ENCODE data around the gene GDF15.
A peak's percentile ranks its signal among the peaks of the same experiment; 100 is the strongest.
"Not testable (repeated sequence)": the region's sequence is repeated elsewhere in the genome, so short reads cannot be mapped to it uniquely, and the experiment has no call there.

The GDF15 gene

DNA sequence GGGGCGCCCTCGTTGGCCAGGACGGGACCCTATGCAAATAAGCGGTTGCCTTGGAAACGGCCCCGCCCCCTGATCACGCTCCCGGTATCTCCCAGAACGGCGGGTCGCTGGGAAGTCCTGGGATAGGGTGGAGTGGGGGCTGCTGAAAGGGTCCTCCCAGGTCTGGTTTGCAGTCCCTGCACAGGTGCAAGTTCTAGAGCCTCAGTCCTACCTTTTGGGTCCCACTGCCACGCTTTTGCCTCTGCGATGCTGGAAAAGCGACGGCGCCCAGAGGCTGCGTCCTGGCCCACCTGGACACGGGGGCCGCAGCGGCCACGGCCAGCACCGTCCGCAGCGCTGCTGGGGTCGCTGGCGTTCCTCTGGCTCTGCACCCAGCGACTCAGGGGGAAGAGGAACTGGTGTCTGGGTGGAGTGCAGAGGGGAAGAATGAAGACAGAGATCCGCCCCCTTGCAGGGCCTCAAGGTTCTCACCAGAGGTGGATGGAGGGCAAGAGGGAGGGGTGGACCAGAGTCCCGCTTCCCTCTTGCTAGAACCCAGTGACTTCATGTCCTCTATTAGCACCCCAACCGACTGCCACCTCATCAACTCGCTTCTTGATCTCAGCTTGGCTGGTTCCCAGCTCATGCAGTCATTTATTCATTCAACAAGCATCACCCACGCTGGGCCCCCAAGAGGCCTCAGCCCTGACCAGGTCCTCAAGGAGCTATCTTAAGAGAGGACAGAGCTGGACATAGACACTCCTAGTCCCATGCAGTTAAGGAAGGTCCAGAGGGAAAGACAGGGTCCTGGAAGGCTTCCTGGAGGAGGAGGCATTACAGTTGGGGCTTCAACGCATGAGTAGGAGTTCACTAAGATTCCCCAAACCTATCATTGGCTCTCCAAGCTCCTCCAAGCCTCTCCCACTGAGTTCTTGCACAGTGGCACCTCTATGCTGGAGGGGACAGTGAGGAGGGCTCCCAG, 11.6 kb downstream of the GDF15 start, which contains the start of gene LRRC25:
Gene LRRC25, minus strand, starts transcription at position 381 of the 961 bp plus-strand sequence. CDS start 659 bp downstream, outside the sequence.
- peak within 1 kb of the TSS in 1 of 2 donors; percentile 29 for H3K4me3 Mint-ChIP-seq
- peak; percentile 61 for ATAC-seq
- H3K9me3 Mint-ChIP-seq, result no peaks in the 10 kb centered on the region
- peaks cover 41% of the 10 kb centered on the region for H3K27me3 Mint-ChIP-seq
- DNase-seq, result no peak
- H3K4me1 Mint-ChIP-seq, result peaks cover 25% of the 10 kb centered on the region
- H3K27ac Mint-ChIP-seq, result no peak within 1 kb of the TSS

DNA sequence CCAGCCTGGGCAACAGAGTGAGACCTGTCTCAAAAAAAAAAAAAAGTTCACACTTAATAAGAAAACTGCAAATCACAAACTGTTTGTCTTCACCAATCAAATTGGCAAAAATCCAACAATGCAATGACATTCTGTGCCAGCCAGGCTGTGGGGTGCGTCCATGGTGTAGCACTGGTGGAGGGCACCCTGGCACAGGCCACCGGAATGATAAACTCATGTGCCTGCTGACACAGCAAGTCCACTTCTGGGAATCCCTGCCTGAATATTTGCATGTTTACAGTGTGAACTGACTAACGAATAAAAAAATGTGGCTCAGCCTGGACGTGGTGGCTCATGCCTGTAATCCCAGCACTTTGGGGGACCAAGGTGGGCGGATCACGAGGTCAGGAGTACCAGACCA, 13.1 kb downstream of the GDF15 start:
- Mint-ChIP-seq H3K4me3 (no peak overlapping the region), H3K27me3 (peaks cover 33% of the 10 kb centered on the region), H3K9me3 (no peaks in the 10 kb centered on the region), H3K4me1 (peaks cover 20% of the 10 kb centered on the region), H3K27ac (no peak overlapping the region)
- no peak for DNase-seq
- no peak for ATAC-seq

DNA sequence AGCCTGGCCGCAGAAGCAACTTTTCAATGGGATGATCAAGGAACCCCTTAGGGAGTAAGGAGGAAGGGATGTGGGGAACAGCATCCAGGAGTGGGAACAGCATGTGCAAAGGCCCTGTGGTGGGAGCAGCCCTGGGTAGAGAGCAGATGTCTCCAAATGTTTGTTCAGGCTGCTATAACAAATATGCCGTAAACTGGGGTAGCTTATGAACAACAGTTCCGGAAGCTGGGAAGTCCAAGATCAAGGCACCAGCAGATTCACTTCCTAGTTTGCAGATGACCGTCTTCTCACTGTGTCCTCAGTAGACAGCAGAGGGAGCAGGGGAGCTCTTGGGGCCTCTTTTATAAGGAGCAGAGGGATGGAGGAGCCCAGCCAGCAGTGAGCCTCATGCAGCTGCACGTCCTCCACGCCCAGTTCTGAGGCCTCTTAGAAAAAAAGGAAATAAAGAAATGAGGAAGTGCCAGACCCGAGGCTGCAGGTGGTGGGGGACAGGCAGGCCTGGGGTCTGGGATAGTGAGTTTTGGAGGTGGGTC, 15.7 kb downstream of the GDF15 start:
- ATAC-seq, result no peak
- Mint-ChIP-seq H3K27me3 (peaks cover 19% of the 10 kb centered on the region), H3K4me1 (peaks cover 20% of the 10 kb centered on the region), H3K9me3 (no peaks in the 10 kb centered on the region), H3K4me3 (no peak overlapping the region), H3K27ac (no peak overlapping the region)
- no peak for DNase-seq

DNA sequence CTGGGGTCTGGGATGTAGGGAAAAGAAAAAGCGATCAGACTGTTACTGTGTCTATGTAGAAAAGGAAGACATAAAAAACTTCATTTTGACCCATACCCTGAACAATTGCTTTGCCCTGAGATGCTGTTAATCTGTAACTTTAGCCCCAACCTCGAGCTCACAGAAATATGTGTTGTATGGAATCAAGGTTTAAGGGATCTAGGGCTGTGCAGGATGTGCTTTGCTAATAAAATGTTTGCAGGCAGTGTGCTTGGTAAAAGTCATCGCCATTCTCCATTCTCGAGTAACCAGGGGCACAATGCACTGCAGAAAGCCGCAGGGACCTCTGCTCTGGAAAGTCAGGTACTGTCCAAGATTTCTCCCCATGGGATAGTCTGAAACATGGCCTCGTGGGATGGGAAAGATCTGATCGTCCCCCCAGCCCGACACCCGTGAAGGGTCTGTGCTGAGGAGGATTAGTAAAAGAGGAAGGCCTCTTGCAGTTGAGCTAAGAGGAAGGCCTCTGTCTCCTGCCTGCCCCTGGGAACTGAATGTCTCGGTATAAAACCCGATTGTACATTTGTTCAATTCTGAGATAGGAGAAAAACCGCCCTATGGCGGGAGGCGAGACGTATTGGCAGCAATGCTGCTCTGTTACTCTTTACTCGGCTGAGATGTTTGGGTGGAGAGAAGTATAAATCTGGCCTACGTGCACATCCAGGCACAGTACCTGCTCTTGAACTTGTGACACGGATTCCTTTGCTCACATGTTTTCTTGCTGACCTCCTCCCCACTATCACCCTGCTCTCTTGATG, 16.7 kb downstream of the GDF15 start:
- not testable (repeated sequence) for H3K9me3 Mint-ChIP-seq, ATAC-seq, H3K27ac Mint-ChIP-seq, H3K27me3 Mint-ChIP-seq, H3K4me3 Mint-ChIP-seq, DNase-seq
- peaks cover 11% of the 10 kb centered on the region for H3K4me1 Mint-ChIP-seq

- H3K9me3 Mint-ChIP-seq, DNase-seq, H3K27me3 Mint-ChIP-seq, H3K27ac Mint-ChIP-seq, H3K4me3 Mint-ChIP-seq, ATAC-seq: not testable (repeated sequence)
- peaks cover 17% of the 10 kb centered on the region for H3K4me1 Mint-ChIP-seq
Measured at GRCh38 chr19:18405754-18406153, 19.8 kb downstream of the GDF15 start.

GRCh38 chr19:18406749-18407148, 20.8 kb downstream of the GDF15 start:
- Mint-ChIP-seq H3K4me1 (peaks cover 13% of the 10 kb centered on the region), H3K27ac (no peak overlapping the region), H3K27me3 (peaks cover 14% of the 10 kb centered on the region), H3K4me3 (no peak overlapping the region), H3K9me3 (no peaks in the 10 kb centered on the region)
- DNase-seq (no peak), ATAC-seq (no peak)

GRCh38 chr19:18408053-18408476, 22.1 kb downstream of the GDF15 start:
- no peak overlapping the region for H3K27ac Mint-ChIP-seq
- ATAC-seq (peak; percentile 37), DNase-seq (peak in 1 of 2 donors; percentile 28)
- no peak overlapping the region for H3K4me3 Mint-ChIP-seq
- no peaks in the 10 kb centered on the region for H3K9me3 Mint-ChIP-seq
- H3K27me3 Mint-ChIP-seq, result peaks cover 27% of the 10 kb centered on the region
- peaks cover 10% of the 10 kb centered on the region for H3K4me1 Mint-ChIP-seq

DNA sequence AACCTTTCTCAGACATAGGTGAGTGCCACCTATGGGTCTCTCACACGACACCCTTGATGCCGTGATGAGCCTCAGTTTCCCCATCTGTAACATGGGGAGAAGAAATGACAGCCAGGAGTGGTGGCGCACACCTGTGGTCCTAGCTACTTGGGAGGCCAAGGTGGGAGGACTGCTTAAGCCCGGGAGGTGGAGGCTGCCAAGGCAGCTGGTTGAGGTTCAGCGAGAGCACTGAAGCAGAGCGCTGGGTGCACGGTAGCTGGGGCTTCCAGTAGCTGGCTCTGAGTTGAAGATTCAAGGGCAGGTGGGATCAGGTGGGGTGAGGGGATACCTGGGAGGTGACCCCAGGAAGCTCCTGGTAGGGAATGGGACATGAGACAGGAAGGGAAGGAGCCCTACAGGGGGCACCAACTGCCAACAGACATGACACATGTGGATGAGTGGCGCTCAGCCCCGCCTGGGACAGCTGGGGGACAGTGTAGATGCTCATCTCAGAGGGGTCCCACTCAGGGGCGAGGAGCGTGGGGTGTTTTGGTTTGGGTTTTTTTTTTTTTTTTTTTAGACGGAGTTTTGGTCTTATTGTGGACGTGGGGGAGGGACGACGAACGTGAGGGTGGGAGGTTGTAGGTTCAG, 26.8 kb downstream of the GDF15 start:
- Mint-ChIP-seq H3K9me3 (no peaks in the 10 kb centered on the region), H3K27ac (no peak overlapping the region), H3K4me3 (no peak overlapping the region), H3K27me3 (peaks cover 66% of the 10 kb centered on the region), H3K4me1 (peaks cover 48% of the 10 kb centered on the region)
- ATAC-seq (no peak), DNase-seq (peak in 1 of 2 donors; percentile 13)

DNA sequence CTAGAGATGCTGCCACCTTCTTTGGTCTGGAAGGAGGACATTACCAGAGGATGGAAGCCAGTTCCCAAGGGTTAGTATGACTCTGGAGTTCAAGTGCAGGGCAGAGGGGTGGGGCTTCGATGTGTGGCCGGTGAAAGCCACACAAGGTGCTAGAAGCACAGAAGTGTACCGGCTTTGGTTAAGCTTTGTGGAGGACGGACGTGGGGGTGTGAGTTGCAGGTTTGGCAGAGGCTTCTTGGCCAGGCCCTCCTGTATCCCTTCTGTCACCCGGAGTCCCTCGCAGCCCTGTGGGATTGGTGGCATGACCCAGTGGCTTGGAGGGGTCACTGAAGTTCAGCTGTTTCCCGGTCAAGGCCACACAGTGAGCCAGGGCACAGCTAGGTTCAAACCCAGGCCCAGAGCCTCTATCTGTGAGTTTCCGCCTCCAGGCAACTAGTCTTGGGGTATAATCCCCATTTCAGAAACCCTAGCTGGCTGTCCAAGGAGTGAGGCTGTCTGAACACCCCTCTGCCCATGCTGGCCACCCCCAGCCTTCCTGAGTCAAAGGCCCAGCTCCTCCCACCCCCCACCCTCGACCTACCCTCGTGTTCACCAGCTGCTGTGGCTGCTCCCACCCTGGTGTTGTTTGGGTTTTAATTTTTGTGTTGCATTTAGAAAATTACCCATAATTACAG, 28.7 kb downstream of the GDF15 start:
- H3K27ac Mint-ChIP-seq, result no peak overlapping the region

GRCh38 chr19:18415178-18415867, 29.4 kb downstream of the GDF15 start:
- ATAC-seq (no peak), DNase-seq (peak in 1 of 2 donors; percentile 20)
- peaks cover 62% of the 10 kb centered on the region for H3K4me1 Mint-ChIP-seq
- H3K4me3 Mint-ChIP-seq, result peak overlapping the region; percentile 92
- H3K27ac Mint-ChIP-seq, result no peak overlapping the region
- peaks cover 77% of the 10 kb centered on the region for H3K27me3 Mint-ChIP-seq
- H3K9me3 Mint-ChIP-seq, result no peaks in the 10 kb centered on the region

More for the DNA sequence above, 28.7 kb downstream of the GDF15 start:
- ATAC-seq (no peak), DNase-seq (peak in 1 of 2 donors; percentile 28)
- Mint-ChIP-seq H3K27me3 (peaks cover 77% of the 10 kb centered on the region), H3K4me3 (peak overlapping the region; percentile 75 to 84), H3K4me1 (peaks cover 61% of the 10 kb centered on the region), H3K9me3 (no peaks in the 10 kb centered on the region)

GRCh38 chr19:18416778-18417249, 30.9 kb downstream of the GDF15 start:
- Mint-ChIP-seq H3K4me1 (peaks cover 71% of the 10 kb centered on the region), H3K9me3 (no peaks in the 10 kb centered on the region), H3K27me3 (peaks cover 63% of the 10 kb centered on the region), H3K4me3 (peak overlapping the region; percentile 92), H3K27ac (peak overlapping the region; percentile 81 to 93)
- ATAC-seq (peak; percentile 6), DNase-seq (peak in 1 of 2 donors; percentile 67)

- Mint-ChIP-seq H3K4me1 (peaks cover 77% of the 10 kb centered on the region), H3K9me3 (no peaks in the 10 kb centered on the region), H3K27ac (peak overlapping the region; percentile 59 to 89), H3K27me3 (peaks cover 56% of the 10 kb centered on the region), H3K4me3 (peak overlapping the region; percentile 92)
- ATAC-seq (peak; percentile 11), DNase-seq (peak in 1 of 2 donors; percentile 47)
Measured at GRCh38 chr19:18417250-18418028, 31.5 kb downstream of the GDF15 start.

GRCh38 chr19:18418029-18418482, 32.1 kb downstream of the GDF15 start:
- DNase-seq (peak in 1 of 2 donors; percentile 50), ATAC-seq (peak; percentile 0)
- Mint-ChIP-seq H3K4me1 (peaks cover 83% of the 10 kb centered on the region), H3K4me3 (peak overlapping the region; percentile 75 to 87), H3K27ac (peak overlapping the region in 1 of 2 donors; percentile 59), H3K9me3 (no peaks in the 10 kb centered on the region), H3K27me3 (peaks cover 50% of the 10 kb centered on the region)

All from stimulated activated naive CD8-positive, alpha-beta T cell treated with anti-CD3 and anti-CD28 coated beads, Interleukin-15, amount 100 ng/mL, for 72 hours (primary cell).